Measurements from ENCODE around the gene PCSK9. TPM values are rescaled to one million over a fixed set of nuclear protein-coding genes. Genes with fewer than 3 reads are reported as not detected.

PCSK9 gene
- total and polyA plus RNA-seq, 2 of the 13 experiments (the other 11 are each of a cell fraction or from before 2014, with no cell fraction given): 33.3 to 80.5 TPM

DNA sequence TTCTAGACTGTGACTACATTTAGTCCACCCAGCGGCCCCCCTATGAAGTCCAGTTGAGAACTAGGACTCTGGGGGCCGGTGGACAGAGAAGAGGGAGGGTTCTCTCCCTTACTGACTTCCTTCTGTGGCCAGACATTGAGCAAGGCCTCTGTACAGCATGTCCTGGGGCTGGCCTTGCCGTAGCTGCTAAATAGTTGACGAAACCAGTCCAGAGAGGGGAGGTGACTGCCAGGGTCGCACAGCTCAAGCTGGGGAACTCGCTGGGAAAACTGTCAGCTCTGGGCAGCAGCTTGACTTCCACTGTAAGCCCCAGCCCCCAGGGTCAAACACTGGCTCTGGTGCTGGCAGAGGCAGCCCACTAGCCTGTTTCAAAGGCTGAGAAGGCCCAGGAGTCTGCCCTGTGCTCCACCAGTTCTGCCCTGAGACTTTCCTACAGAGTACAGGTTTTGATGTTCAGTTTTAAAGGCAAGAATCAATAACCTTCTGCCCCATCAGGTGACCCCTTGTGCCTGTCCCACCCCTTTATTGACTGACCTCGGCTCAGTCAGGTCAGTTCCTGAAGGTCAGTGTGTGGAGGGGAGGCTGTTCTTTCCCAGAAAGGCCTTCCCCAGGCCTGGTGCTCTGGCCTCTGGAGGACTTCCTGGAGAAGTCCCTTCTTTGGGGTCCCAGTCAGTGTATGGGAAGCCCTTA is 14.1 kb downstream of the PCSK9 start (continued):
- TF ChIP-seq, protein P1, sequence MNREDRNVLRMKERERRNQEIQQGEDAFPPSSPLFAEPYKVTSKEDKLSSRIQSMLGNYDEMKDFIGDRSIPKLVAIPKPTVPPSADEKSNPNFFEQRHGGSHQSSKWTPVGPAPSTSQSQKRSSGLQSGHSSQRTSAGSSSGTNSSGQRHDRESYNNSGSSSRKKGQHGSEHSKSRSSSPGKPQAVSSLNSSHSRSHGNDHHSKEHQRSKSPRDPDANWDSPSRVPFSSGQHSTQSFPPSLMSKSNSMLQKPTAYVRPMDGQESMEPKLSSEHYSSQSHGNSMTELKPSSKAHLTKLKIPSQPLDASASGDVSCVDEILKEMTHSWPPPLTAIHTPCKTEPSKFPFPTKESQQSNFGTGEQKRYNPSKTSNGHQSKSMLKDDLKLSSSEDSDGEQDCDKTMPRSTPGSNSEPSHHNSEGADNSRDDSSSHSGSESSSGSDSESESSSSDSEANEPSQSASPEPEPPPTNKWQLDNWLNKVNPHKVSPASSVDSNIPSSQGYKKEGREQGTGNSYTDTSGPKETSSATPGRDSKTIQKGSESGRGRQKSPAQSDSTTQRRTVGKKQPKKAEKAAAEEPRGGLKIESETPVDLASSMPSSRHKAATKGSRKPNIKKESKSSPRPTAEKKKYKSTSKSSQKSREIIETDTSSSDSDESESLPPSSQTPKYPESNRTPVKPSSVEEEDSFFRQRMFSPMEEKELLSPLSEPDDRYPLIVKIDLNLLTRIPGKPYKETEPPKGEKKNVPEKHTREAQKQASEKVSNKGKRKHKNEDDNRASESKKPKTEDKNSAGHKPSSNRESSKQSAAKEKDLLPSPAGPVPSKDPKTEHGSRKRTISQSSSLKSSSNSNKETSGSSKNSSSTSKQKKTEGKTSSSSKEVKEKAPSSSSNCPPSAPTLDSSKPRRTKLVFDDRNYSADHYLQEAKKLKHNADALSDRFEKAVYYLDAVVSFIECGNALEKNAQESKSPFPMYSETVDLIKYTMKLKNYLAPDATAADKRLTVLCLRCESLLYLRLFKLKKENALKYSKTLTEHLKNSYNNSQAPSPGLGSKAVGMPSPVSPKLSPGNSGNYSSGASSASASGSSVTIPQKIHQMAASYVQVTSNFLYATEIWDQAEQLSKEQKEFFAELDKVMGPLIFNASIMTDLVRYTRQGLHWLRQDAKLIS (CRISPR knock-in tag; IDR thresholded peaks at IDR 0.05): no peak
- TF ChIP-seq NBN (conservative IDR thresholded peaks at IDR 0.05) (no peak), NR2F1 (CRISPR knock-in tag; IDR thresholded peaks at IDR 0.05) (peak; percentile 88 to 94), ZNF772 (CRISPR knock-in tag; IDR thresholded peaks at IDR 0.05) (0 out of 2 replicates have a peak, but pooled peaks have one; percentile 25), SP1 (IDR thresholded peaks at IDR 0.05) (no peak), SP1 (CRISPR knock-in tag; IDR thresholded peaks at IDR 0.05) (peak; percentile 75), ZNF670 (CRISPR knock-in tag; IDR thresholded peaks at IDR 0.05; ENCODE audit: borderline replicate concordance) (no peak), RBM22 (optimal IDR thresholded peaks at IDR 0.05; ENCODE audit: low read length) (no peak), ZNF768 (CRISPR knock-in tag; IDR thresholded peaks at IDR 0.05) (peak; percentile 98), ZNF614 (CRISPR knock-in tag; IDR thresholded peaks at IDR 0.05; ENCODE audit: borderline replicate concordance) (no peak), ZNF747 (CRISPR knock-in tag; IDR thresholded peaks at IDR 0.05; ENCODE audit: borderline replicate concordance) (0 out of 2 replicates have a peak, but pooled peaks have one; percentile 52), TBX2 (CRISPR knock-in tag; IDR thresholded peaks at IDR 0.05; ENCODE audit: borderline replicate concordance) (peak; percentile 50; the same call in 1 of the 2 replicates), NR2F2 (IDR thresholded peaks at IDR 0.05; ENCODE audit: borderline replicate concordance, low read depth) (peak; percentile 99), ZNF543 (CRISPR knock-in tag; IDR thresholded peaks at IDR 0.05) (no peak), SOX6 (IDR thresholded peaks at IDR 0.05) (no peak), SOX6 (CRISPR knock-in tag; IDR thresholded peaks at IDR 0.05) (peak; percentile 63), CREB1 (IDR thresholded peaks at IDR 0.05) (no peak), CREB1 (CRISPR knock-in tag; IDR thresholded peaks at IDR 0.05) (0 out of 2 replicates have a peak, but pooled peaks have one; percentile 31), GATAD2A (CRISPR knock-in tag; IDR thresholded peaks at IDR 0.05) (peak; percentile 67), NR2F6 (IDR thresholded peaks at IDR 0.05) (peak; percentile 97), NR2F6 (CRISPR knock-in tag; IDR thresholded peaks at IDR 0.05) (peak; percentile 95), ESRRA (CRISPR knock-in tag; IDR thresholded peaks at IDR 0.05; ENCODE audit: low read depth) (peak; percentile 98), NRL (CRISPR knock-in tag; IDR thresholded peaks at IDR 0.05; ENCODE audit: borderline replicate concordance) (no peak)
- TF ChIP-seq, protein P2, sequence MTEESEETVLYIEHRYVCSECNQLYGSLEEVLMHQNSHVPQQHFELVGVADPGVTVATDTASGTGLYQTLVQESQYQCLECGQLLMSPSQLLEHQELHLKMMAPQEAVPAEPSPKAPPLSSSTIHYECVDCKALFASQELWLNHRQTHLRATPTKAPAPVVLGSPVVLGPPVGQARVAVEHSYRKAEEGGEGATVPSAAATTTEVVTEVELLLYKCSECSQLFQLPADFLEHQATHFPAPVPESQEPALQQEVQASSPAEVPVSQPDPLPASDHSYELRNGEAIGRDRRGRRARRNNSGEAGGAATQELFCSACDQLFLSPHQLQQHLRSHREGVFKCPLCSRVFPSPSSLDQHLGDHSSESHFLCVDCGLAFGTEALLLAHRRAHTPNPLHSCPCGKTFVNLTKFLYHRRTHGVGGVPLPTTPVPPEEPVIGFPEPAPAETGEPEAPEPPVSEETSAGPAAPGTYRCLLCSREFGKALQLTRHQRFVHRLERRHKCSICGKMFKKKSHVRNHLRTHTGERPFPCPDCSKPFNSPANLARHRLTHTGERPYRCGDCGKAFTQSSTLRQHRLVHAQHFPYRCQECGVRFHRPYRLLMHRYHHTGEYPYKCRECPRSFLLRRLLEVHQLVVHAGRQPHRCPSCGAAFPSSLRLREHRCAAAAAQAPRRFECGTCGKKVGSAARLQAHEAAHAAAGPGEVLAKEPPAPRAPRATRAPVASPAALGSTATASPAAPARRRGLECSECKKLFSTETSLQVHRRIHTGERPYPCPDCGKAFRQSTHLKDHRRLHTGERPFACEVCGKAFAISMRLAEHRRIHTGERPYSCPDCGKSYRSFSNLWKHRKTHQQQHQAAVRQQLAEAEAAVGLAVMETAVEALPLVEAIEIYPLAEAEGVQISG (CRISPR knock-in tag; IDR thresholded peaks at IDR 0.05): peak; percentile 56; the same call in 1 of the 2 replicates
- TF ChIP-seq, protein P3, sequence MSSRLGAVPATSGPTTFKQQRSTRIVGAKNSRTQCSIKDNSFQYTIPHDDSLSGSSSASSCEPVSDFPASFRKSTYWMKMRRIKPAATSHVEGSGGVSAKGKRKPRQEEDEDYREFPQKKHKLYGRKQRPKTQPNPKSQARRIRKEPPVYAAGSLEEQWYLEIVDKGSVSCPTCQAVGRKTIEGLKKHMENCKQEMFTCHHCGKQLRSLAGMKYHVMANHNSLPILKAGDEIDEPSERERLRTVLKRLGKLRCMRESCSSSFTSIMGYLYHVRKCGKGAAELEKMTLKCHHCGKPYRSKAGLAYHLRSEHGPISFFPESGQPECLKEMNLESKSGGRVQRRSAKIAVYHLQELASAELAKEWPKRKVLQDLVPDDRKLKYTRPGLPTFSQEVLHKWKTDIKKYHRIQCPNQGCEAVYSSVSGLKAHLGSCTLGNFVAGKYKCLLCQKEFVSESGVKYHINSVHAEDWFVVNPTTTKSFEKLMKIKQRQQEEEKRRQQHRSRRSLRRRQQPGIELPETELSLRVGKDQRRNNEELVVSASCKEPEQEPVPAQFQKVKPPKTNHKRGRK (CRISPR knock-in tag; IDR thresholded peaks at IDR 0.05): no peak
